NK-92 treated with Interleukin-12 subunit alpha and Interleukin-12 subunit beta, amount 100 ng/mL, for 24 hours (cell line): Measurements from ENCODE around the gene LYZL1.
"Not testable (repeated sequence)": the region's sequence is repeated elsewhere in the genome, so short reads cannot be mapped to it uniquely, and the experiment has no call there.

Source experiments
- DNase-seq: peaks from one replicate; lab custom pipeline; 2025; lab: John Stamatoyannopoulos, UW

LYZL1 gene

DNA sequence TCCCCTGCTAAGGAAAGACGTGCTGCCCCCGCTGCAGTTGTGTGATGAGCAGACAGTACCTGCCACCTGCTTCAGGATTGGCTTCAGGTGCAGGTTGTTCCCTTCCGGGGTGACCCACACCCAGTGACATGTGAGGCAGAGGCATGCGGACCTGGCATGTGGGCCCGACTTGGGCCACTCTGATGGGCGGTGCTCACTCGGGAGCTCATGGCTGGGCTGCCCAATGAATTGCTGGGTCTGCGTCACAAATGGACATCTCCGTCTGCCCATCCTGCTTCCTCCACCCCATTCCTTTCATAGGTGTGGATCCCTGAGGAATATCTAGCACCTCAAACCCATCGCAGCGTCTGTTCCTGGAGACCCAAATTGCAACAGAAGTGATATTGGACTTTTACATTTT lies 19.3 kb downstream of the LYZL1 start:
- DNase-seq = not testable (repeated sequence)

- DNase-seq = no peak
Observed at GRCh38 chr10:29309465-29309864, 20.6 kb downstream of the LYZL1 start.

GRCh38 chr10:29310463-29310862 lies 21.6 kb downstream of the LYZL1 start:
- DNase-seq = not testable (repeated sequence)

DNA sequence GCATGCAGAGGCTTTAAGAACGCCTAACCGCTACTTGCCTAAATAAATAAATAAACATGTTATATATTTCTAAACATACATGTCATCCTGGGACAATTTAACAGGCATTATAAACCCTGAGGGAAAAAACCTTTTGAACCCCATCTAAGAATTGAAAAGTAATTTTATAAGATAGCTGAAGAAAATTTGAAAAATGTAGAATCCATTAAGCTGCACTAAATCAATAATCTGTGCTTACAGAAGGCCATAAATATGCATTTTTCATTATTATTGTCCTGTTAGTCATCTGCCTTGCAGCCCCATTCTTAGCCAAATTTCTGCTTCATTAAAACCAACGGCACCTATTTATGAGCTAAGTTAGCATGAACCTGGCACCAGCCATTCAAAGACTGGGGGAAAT lies 24.2 kb downstream of the LYZL1 start:
- DNase-seq = no peak

DNA sequence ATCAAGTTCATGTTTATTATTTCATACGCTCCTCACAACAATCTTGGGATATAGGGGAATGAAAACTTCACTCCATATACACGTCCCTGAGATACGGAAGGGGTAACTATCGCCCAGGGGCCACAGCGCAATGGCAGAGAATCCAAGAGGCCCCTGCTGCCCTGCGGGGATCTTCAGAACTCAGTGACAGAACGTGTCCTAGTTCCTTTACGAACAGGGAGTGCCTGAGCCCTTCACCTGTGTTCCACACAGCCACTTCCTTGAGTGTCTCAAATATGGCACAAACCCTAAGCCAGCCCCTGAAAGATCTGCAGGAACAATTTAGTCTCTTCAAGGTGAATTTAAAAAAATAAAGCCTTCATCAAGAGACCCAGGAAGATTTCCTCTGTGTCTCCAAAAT lies 25.9 kb downstream of the LYZL1 start:
- DNase-seq = no peak

DNA sequence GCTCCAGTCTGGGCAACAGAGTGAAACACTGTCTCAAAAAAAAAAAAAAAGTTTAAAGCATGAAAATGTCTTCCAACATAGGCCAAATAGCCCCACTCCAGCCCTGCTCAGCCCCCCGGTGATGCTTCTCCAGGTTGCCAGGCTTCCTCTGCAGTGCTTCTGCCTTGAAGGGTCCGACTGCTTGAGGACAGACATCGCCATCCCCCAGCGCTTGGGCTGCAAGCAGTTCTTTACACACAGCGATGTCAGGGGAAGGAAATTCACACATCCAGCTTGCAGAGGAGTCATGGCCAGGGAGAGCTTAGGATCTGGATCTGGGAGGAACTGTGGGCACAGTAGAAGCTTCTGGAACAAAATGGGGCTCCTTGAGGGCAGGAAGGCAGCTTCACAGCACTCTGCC lies 26.9 kb downstream of the LYZL1 start:
- no peak for DNase-seq

- no peak for DNase-seq
Observed at GRCh38 chr10:29316308-29317026, 27.6 kb downstream of the LYZL1 start.

DNA sequence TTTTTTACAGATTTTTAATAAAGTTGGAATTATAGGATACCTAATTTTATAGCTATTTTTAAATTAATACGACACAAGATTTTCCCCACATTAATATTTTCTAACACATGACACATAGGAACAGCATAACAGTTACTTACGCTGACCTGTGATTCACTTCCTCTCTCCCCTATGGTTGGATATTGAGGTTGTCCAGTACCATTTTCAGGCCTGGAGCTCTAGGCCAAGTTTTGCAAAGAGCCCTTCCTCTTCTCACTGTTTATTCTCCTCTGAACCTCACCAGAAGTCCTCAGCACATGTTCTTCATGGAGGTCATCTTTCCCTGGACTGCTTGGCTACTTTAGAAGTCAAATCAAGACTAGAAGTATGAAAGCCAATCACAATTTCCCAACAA lies 28.2 kb downstream of the LYZL1 start:
- no peak for DNase-seq

DNA sequence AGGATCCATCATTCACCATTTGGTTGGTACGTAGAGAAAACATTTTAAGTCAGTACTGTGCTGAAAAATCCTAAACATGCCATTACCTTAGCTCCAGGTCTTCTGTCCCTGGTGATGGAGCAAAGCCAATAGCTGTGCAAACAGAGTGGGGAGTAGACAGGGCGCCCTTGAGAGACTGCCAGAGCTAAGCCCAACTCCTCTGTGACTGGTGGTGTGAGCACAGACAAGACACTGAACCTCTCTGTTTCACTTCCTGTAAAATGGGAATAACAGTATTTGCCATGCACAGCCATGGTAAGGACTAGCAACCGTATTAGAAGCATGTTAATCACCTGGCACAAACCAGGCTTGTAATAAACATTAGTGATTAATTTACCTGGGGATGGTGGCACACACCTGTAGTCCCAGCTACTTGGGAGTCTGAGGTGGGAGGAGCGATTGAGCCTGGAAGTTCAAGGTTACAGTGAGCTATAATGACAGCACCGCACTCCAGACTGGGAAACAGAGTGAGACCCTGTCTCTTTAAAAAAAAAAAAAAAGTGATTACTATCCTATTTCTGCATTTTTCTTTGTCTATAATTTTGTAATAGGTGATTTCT lies 28.7 kb downstream of the LYZL1 start:
- no peak for DNase-seq

DNA sequence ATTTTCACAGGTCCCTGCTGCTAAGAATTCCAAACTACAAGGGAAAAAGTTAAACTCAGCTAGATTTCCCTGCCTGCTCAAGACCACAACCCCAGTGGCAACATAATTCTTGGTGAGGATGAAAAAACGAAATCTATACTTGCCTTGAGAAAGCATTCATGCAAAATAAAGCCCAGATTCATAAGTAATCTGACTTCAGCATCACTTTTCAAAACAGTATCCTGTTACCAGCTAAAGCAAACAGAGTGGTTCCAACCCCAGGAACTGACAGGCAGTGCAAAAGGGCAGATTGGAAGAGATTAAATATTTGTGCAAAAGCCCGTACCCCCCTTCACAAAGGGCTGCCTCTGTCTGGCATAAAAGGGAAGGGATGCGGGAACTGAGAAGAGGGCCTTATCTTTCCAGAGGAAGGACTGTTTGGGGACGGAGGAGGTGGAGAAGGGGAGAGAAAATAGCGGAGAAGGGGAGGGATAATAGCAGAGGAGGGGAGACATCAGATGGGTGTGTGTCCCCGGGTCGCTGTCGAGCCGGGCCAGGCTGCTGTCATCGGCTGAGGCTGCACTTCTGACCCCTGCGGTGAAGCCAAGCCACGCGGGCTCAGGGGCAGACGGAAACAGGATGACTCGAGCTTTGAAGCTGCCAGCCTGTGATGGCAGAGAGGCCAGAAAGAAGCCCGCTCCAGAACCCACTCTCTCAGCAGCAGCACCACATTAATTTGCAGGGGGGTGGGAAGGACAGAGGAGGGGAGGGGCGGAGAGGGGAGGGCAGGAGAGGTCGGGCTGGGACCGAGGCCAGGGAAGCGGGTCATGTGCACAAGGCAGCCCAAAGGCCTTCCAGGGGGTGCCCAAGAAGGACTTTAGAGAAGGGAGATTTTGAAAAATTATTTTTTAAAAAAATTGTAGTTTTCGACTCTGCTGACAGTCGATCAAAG lies 29.5 kb downstream of the LYZL1 start:
- not testable (repeated sequence) for DNase-seq

DNA sequence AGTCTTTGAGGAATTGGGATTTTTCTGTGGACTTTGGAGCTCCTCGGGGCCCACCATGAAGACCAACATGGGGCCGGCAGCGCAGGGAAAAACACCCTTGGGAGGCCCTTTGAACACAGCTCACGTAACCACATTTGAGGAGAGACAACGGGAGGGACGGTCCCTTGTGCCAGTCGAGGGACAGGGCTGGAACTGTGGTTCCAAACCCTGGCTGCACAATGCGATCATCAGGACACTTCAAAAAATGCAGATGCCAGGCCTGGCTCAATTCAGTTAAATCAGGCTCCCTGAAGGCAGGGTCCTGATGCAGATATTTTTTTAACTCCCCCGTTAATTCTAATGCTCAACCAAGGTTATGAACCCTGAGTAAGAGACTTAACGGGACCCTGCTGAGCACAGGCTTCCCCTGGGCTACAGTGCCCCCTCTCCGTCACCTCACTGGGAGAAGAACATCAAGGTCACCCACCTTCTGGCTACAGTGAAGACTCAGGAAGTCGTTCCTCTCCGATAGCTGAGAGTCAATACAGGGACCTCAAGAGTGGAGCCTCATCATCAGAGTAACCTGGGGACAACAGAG lies 30.4 kb downstream of the LYZL1 start:
- no peak for DNase-seq

DNA sequence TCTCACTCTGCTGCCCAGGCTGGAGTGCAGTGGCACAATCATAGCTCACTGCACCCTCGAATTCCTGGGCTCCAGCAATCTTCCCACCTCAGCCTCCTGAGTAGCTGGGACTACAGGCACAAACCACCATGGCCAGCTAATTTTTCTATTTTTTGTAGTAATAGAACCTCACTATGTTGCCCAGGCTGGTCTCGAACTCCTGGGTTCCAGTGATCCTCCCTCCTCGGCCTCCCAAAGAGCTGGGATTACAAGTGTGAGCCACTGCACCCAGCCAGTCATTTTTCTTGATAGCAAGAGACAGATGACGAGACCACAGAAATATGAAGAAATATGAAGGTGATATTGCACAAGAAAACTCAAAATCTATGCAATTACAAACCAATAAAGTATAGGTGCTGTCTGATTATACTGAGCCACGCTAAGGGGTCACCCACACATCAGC lies 31.8 kb downstream of the LYZL1 start:
- DNase-seq = not testable (repeated sequence)

GRCh38 chr10:29321656-29322055 lies 32.8 kb downstream of the LYZL1 start:
- no peak for DNase-seq

- no peak for DNase-seq
Observed at GRCh38 chr10:29322918-29323317, 34.0 kb downstream of the LYZL1 start.

DNA sequence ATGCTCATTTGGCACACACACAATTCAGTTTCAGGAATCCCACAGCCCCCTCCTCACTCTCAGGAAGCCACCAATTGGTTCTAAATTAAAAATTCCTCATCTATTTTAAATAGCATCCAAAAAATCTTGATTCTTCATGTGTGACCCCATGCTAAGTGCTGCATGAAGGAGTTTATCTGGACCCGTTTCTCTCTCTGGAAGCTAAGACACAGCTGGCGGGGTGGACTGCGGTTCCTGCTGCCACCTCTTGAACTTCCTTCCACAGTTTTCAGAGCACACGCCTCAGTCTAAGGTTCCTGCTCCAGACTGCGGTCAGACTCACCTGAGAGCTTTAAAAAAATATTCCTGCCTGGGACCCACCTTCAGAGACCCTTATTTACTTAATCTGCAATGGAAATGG lies 34.5 kb downstream of the LYZL1 start:
- DNase-seq = no peak

- no peak for DNase-seq
Observed at GRCh38 chr10:29324220-29324841, 35.5 kb downstream of the LYZL1 start.

GRCh38 chr10:29326299-29326698 lies 37.4 kb downstream of the LYZL1 start:
- DNase-seq = no peak

- no peak for DNase-seq
Observed at GRCh38 chr10:29326886-29327745, 38.2 kb downstream of the LYZL1 start.

GRCh38 chr10:29327746-29328102 lies 38.9 kb downstream of the LYZL1 start:
- DNase-seq = no peak

GRCh38 chr10:29328983-29329382 lies 40.1 kb downstream of the LYZL1 start:
- no peak for DNase-seq

- DNase-seq = no peak
Observed at GRCh38 chr10:29329420-29329819, 40.5 kb downstream of the LYZL1 start.
